Adrenal gland (tissue), 12 donors: Measurements from ENCODE around the gene SLC24A4. TPM values are rescaled to one million over a fixed set of nuclear protein-coding genes. Genes with fewer than 3 reads are reported as not detected.

ENCODE experiments used
- DNase-seq, 7 donors: peaks; one replicate each; pipeline ENCODE4 v3.0.0-alpha.2; 2019 to 2020
- H3K27ac ChIP-seq, 5 donors: fragments of 200-600 bp; sonication (generic) in 4 of 5; 1 replicate in 3 of 5; 2 replicates in 2 of 5; pipeline versions ENCODE4 v1.5.1 to v1.8.0; 2016 to 2020; ENCODE audit warnings: mild to moderate bottlenecking in 1 of 5
- H3K27me3 ChIP-seq: fragments of 200-600 bp; 2 replicates; pipeline ENCODE4 v1.8.0; 2021
- H3K36me3 ChIP-seq, 2 donors: fragments of 200-600 bp; replicated peaks in 1 of 2; 1 replicate in 1 of 2; 2 replicates in 1 of 2; pipeline versions ENCODE4 v1.5.1 to v1.8.0; 2018 to 2022
- H3K4me1 ChIP-seq, 2 donors: fragments of 200-600 bp; replicated peaks in 1 of 2; 1 replicate in 1 of 2; 2 replicates in 1 of 2; pipeline versions ENCODE4 v1.5.1 to v1.8.0; 2018 to 2021
- H3K4me3 ChIP-seq, 4 donors: fragments of 200-600 bp; sonication (generic) in 3 of 4; one replicate each; pipeline ENCODE4 v1.5.1; 2016 to 2018
- H3K9me3 ChIP-seq, 3 donors: fragments of 200-600 bp; sonication (generic) in 1 of 3; replicated peaks in 1 of 3; 1 replicate in 2 of 3; 2 replicates in 1 of 3; pipeline versions ENCODE4 v1.5.1 to v1.8.0; 2016 to 2021
- CTCF ChIP-seq, 6 experiments: fragments of 450-650 bp in 4 of 6; fragments of 200-600 bp in 2 of 6; sonication (generic) in 1 of 6; IDR thresholded peaks; 1 replicate in 5 of 6; 2 replicates in 1 of 6; pipeline versions ENCODE4 v1.5.1 to v1.8.0; 2016 to 2021; ENCODE audit warnings: antibody characterized with exemption in 6 of 6, mild to moderate bottlenecking in 2 of 6, moderate library complexity in 1 of 6
- POLR2A ChIP-seq, 2 donors: fragments of 450-650 bp; IDR thresholded peaks; one replicate each; pipeline ENCODE4 v1.6.1; 2017; ENCODE audit warnings: antibody characterized with exemption in 2 of 2, mild to moderate bottlenecking in 2 of 2, moderate library complexity in 1 of 2
- WGBS, 4 donors: extraction: QIAGEN DNeasy Blood & Tissue Kit in 2 of 4; methylation state at CpG; one replicate each; pipeline versions ENCODE4 v1.1.5 to v1.1.7; 2013 to 2017; 5-methylcytosine and 5-hydroxymethylcytosine counted together
- intact Hi-C, 2 donors: fragments of 100-400 bp; cut with DNase I; formaldehyde crosslinking; loops; one replicate each; pipeline versions ENCODE4 v1.14.1 to v1.15.0; 2022 to 2023
- polyA plus RNA-seq, 3 donors: library from polyadenylated mRNA; stranded (reverse); fragments of 200-250 nt in 2 of 3; fragments of 350-450 nt in 1 of 3; fragmentation: Illumina TruSeq in 1 of 3; extraction: RNeasy Lipid Tissue Mini Kit (QIAGEN cat#74804) in 1 of 3; gene quantifications; one replicate each; pipeline ENCODE4 v1.2.3, GENCODE V29; 2013 to 2014
- total RNA-seq, 9 donors: library from RNA; depleted of rRNA in 4 of 9; stranded (reverse); fragments of >200 nt in 4 of 9; fragments of 120-200 nt in 1 of 9; fragmentation: NEBNext Ultra II Directional in 1 of 9; extraction: Animal tissue kit (Norgen Biotek cat#: 25700) in 1 of 9; gene quantifications; one replicate each; pipeline versions ENCODE4 v1.1.0 to v1.2.4, GENCODE V29; 2013 to 2023
- donor health status: healthy with polysubstance abuse.
- donor health status: Bipolar disorder and iron deficiency.
- donor health status: DM: yes; HTN: yes; CAD: no.
- donor health status: DM: no; HTN: no; CAD: no.
- donor health status: DM: no; HTN: no; CAD: no.
- donor health status: DM: yes; HTN: yes; CAD: no.

Gene SLC24A4
- total and polyA plus RNA-seq, 12 donors = 0.09 to 1.9 (median 0.52) TPM

GRCh38 chr14:92447416-92448197 is 124.6 kb downstream of the SLC24A4 start:
- 87 to 91% (median 90%) methylated on average over 6 to 10 of the region's 10 CpGs for WGBS, 4 donors
- no peak for DNase-seq
- H3K4me3 ChIP-seq = no peak overlapping the region
- no peaks in the 10 kb centered on the region for H3K27me3 ChIP-seq
- H3K4me1 ChIP-seq = no peaks in the 10 kb centered on the region
- no peaks in the 10 kb centered on the region for H3K9me3 ChIP-seq
- H3K36me3 ChIP-seq = no peaks in the 10 kb centered on the region
- intact Hi-C loops = no loop called here
- TF ChIP-seq POLR2A (IDR thresholded peaks at IDR 0.05) (no peak), CTCF (IDR thresholded peaks at IDR 0.05) (no peak)
- H3K27ac ChIP-seq = no peak overlapping the region

GRCh38 chr14:92448786-92449185 is 125.8 kb downstream of the SLC24A4 start:
- DNase-seq = no peak
- Histone ChIP-seq H3K4me3 (no peak overlapping the region), H3K36me3 (no peaks in the 10 kb centered on the region), H3K4me1 (no peaks in the 10 kb centered on the region), H3K9me3 (no peaks in the 10 kb centered on the region), H3K27ac (no peak overlapping the region), H3K27me3 (no peaks in the 10 kb centered on the region)
- 87 to 98% (median 91%) methylated on average over 6 of the region's 6 CpGs for WGBS, 4 donors
- TF ChIP-seq POLR2A (IDR thresholded peaks at IDR 0.05) (no peak), CTCF (IDR thresholded peaks at IDR 0.05) (no peak)
- intact Hi-C loops = no loop called here

GRCh38 chr14:92449404-92450181 is 126.6 kb downstream of the SLC24A4 start:
- TF ChIP-seq POLR2A (IDR thresholded peaks at IDR 0.05) = no peak
- DNase-seq = no peak
- intact Hi-C loops = loop anchor here in 1 of 2 donors (10.0 kb wide), 1 partner anchor 305 kb away; no protein-coding TSS in a partner anchor

GRCh38 chr14:92450351-92451070 is 127.5 kb downstream of the SLC24A4 start:
- DNase-seq = no peak
- H3K36me3 ChIP-seq = no peaks in the 10 kb centered on the region
- intact Hi-C loops = loop anchor here in 1 of 2 donors (10.0 kb wide), 1 partner anchor 306 kb away; no protein-coding TSS in a partner anchor
- 71 to 94% (median 79%) methylated on average over 6 to 13 of the region's 13 CpGs for WGBS, 4 donors
- no peak for TF ChIP-seq CTCF (IDR thresholded peaks at IDR 0.05)
- H3K4me3 ChIP-seq = no peak overlapping the region
- no peak overlapping the region for H3K27ac ChIP-seq
- no peaks in the 10 kb centered on the region for H3K4me1 ChIP-seq
- no peaks in the 10 kb centered on the region for H3K27me3 ChIP-seq
- no peaks in the 10 kb centered on the region for H3K9me3 ChIP-seq

More at GRCh38 chr14:92449404-92450181, 126.6 kb downstream of the SLC24A4 start:
- H3K27ac ChIP-seq = no peak overlapping the region
- H3K36me3 ChIP-seq = no peaks in the 10 kb centered on the region
- no peaks in the 10 kb centered on the region for H3K27me3 ChIP-seq
- no peaks in the 10 kb centered on the region for H3K4me1 ChIP-seq
- no peak overlapping the region for H3K4me3 ChIP-seq
- no peaks in the 10 kb centered on the region for H3K9me3 ChIP-seq
- 89 to 94% (median 92%) methylated on average over 20 of the region's 20 CpGs for WGBS, 4 donors
